Endodermal cell (in vitro differentiated cells): ENCODE measurements around the gene XPO6. TPM values are rescaled to one million over a fixed set of nuclear protein-coding genes. Genes with fewer than 3 reads are reported as not detected.

Source experiments
- DNase-seq: peaks from one replicate; pipeline ENCODE4 v3.0.0-alpha.2; 2017
- H3K27ac ChIP-seq: 2 replicates; pipeline ENCODE4 v1.5.1; 2013; ENCODE audit warnings: mild to moderate bottlenecking, low read depth, low read length, moderate library complexity
- H3K27me3 ChIP-seq: 2 replicates; pipeline ENCODE4 v1.6.1; 2013; ENCODE audit warnings: mild to moderate bottlenecking, low read length, moderate library complexity; ENCODE audit not compliant: insufficient read depth, control insufficient read depth, poor library complexity, severe bottlenecking
- H3K36me3 ChIP-seq: 2 replicates; pipeline ENCODE4 v1.7.0; 2013; ENCODE audit warnings: mild to moderate bottlenecking, low read length, moderate library complexity; ENCODE audit not compliant: control insufficient read depth, insufficient read depth
- H3K4me1 ChIP-seq: one replicate; pipeline ENCODE4 v1.7.0; 2013; ENCODE audit warnings: low read length; ENCODE audit not compliant: control insufficient read depth, insufficient read depth
- H3K4me3 ChIP-seq: 2 replicates; pipeline ENCODE4 v1.5.1; 2013; ENCODE audit warnings: mild to moderate bottlenecking, low read length, moderate library complexity
- H3K9ac ChIP-seq: 2 replicates; pipeline ENCODE4 v1.6.1; 2013; ENCODE audit warnings: mild to moderate bottlenecking, low read length, moderate library complexity; ENCODE audit not compliant: poor library complexity, severe bottlenecking; ENCODE audit errors: extremely low read depth
- H3K9me3 ChIP-seq: 2 replicates; pipeline ENCODE4 v1.6.1; 2013; ENCODE audit warnings: mild to moderate bottlenecking, low read length, moderate library complexity; ENCODE audit not compliant: control insufficient read depth
- H3K27ac Mint-ChIP-seq: 2 replicates; pipeline ENCODE4 v1.8.0; 2020; ENCODE audit warnings: mixed read lengths
- H3K27me3 Mint-ChIP-seq: 2 replicates; pipeline ENCODE4 v1.8.0; 2021; ENCODE audit warnings: mild to moderate bottlenecking, mixed read lengths; ENCODE audit not compliant: insufficient read depth
- H3K36me3 Mint-ChIP-seq: 2 replicates; pipeline ENCODE4 v1.8.0; 2020; ENCODE audit warnings: low read depth, mixed read lengths
- H3K4me1 Mint-ChIP-seq: 2 replicates; pipeline ENCODE4 v1.8.0; 2020; ENCODE audit warnings: mixed read lengths
- H3K4me3 Mint-ChIP-seq: 2 replicates; pipeline ENCODE4 v1.8.0; 2020; ENCODE audit warnings: mild to moderate bottlenecking, moderate library complexity, mixed read lengths
- H3K9me3 Mint-ChIP-seq: 2 replicates; pipeline ENCODE4 v1.8.0; 2020; ENCODE audit warnings: mild to moderate bottlenecking, mixed read lengths
- CTCF ChIP-seq: fragments of 200-600 bp; sonication (generic); conservative IDR thresholded peaks from 2 replicates; pipeline ENCODE4 v1.5.0; 2021; ENCODE audit warnings: antibody characterized with exemption, mild to moderate bottlenecking
- WGBS, 2 experiments: methylation state at CpG; one replicate each; pipeline versions ENCODE4 v1.1.5 to v1.1.7; 2013; ENCODE audit warnings: missing lambda C conversion rate in 2 of 2, mixed read lengths in 1 of 2; ENCODE audit not compliant: insufficient coverage in 1 of 2, insufficient read length in 1 of 2; 5-methylcytosine and 5-hydroxymethylcytosine counted together
- total RNA-seq, 2 donors: library from RNA; stranded (reverse); fragmentation: NEBNext Ultra II Directional in 1 of 2; extraction: Animal tissue kit (Norgen Biotek cat#: 25700) in 1 of 2; gene quantifications; 2 replicates in 1 of 2; 3 replicates in 1 of 2; pipeline ENCODE4 v1.2.1, GENCODE V29; 2021

XPO6 gene
- total RNA-seq, 2 donors from 2014 or later: 84.7 to 92.4 TPM

GRCh38 chr16:28061352-28062101 is 150.2 kb downstream of the XPO6 start:
- Histone ChIP-seq H3K9ac (no peak overlapping the region), H3K9me3 (no peaks in the 10 kb centered on the region), H3K4me1 (no peaks in the 10 kb centered on the region), H3K27ac (no peak overlapping the region), H3K4me3 (no peak overlapping the region), H3K27me3 (peaks cover 74% of the 10 kb centered on the region), H3K36me3 (no peaks in the 10 kb centered on the region)
- TF ChIP-seq CTCF: no peak
- no peak overlapping the region for H3K27ac Mint-ChIP-seq
- H3K36me3 Mint-ChIP-seq: no peaks in the 10 kb centered on the region
- WGBS, 2 experiments: 86 to 87% methylated on average over 8 to 10 of the region's 10 CpGs
- peaks cover 1% of the 10 kb centered on the region for H3K4me1 Mint-ChIP-seq
- peak overlapping the region; percentile 42 for H3K4me3 Mint-ChIP-seq
- DNase-seq: no peak
- H3K9me3 Mint-ChIP-seq: no peaks in the 10 kb centered on the region
- peaks cover 77% of the 10 kb centered on the region for H3K27me3 Mint-ChIP-seq

DNA sequence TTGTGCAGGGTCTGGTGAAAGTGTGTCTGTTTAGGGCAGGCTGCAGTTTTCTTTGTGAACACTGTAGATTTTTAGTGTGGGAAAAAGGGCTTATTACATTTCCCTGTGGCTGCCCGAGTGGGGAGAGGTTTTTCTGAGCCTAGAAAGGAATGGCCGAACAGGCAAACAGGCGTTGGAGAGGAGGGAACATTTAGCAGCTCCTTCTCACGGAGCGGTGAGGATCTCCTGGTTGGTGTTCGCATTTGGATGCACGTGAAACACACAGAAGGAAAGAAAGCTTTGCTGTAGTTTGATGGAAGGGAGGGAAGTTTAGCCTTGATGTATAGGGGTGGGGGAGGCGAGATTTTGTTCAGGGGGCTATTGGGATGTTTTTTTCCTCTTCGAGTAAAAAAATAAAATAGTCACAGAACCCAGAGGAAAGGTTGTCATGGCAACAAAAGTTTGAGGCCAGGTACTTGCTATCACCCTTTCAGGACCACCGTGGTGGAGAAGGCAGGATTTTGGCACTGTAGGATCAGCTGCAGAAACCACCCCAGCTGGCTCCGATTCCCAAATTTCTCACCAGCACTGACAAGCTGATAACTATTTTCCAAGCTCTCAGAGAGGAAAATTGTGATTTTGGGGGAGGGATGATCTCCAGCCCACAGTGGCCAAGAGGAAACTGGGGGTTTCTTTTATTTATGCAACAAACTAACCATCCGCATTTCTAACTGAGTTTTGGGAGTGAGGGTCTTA is 151.8 kb downstream of the XPO6 start:
- Mint-ChIP-seq H3K36me3 (no peaks in the 10 kb centered on the region), H3K4me1 (no peaks in the 10 kb centered on the region), H3K9me3 (no peaks in the 10 kb centered on the region), H3K27me3 (peaks cover 62% of the 10 kb centered on the region), H3K4me3 (no peak overlapping the region), H3K27ac (no peak overlapping the region)
- H3K9me3 ChIP-seq: no peaks in the 10 kb centered on the region
- no peak for TF ChIP-seq CTCF
- no peak overlapping the region for H3K4me3 ChIP-seq
- WGBS, 2 experiments: 73 to 74% methylated on average over 11 to 12 of the region's 12 CpGs
- no peak for DNase-seq
- H3K27me3 ChIP-seq: peaks cover 59% of the 10 kb centered on the region
- H3K36me3 ChIP-seq: no peaks in the 10 kb centered on the region
- H3K4me1 ChIP-seq: no peaks in the 10 kb centered on the region
- H3K27ac ChIP-seq: no peak overlapping the region
- no peak overlapping the region for H3K9ac ChIP-seq

DNA sequence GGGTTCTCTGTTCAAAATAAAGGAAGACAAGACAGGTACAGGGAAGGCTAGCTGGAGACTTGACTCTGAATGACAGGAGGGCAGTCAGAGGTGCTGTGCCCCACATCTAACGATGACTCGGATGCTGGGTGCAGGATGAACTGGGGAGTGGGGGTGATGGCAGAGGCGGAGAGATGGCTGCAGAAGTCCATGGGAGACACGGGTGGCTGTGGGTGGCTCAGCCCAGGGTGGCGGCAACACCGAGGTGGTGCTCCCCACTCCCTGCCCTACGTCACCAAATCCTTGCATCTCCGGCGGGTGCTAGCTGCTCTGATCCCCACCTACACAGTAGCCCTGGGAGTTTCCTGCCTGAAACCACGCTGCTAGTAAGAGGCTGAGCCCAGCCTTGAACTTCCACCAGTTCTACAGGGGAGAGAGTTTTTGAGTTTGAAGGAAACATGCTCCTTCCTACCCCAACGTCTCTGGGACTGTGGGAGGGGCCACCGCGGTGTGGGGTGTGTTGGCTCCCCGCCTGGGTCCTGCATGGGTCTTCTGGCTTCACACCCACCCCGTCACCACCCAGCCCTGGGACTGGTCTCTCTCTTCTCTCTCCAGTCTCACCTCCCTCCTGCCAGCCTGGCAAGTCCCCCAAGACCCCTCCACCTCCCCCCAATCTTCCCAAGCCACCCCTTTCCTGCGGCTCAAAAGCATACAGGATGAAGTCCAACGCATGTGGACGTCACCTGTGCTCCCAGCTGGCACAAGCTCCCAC is 152.8 kb downstream of the XPO6 start:
- Histone ChIP-seq H3K27me3 (peaks cover 49% of the 10 kb centered on the region), H3K4me1 (no peaks in the 10 kb centered on the region), H3K27ac (no peak overlapping the region), H3K4me3 (no peak overlapping the region), H3K36me3 (no peaks in the 10 kb centered on the region), H3K9ac (no peak overlapping the region), H3K9me3 (no peaks in the 10 kb centered on the region)
- Mint-ChIP-seq H3K36me3 (no peaks in the 10 kb centered on the region), H3K4me3 (no peak overlapping the region), H3K4me1 (no peaks in the 10 kb centered on the region), H3K27ac (no peak overlapping the region), H3K9me3 (no peaks in the 10 kb centered on the region), H3K27me3 (peaks cover 52% of the 10 kb centered on the region)
- no peak for TF ChIP-seq CTCF
- DNase-seq: no peak
- 84 to 93% methylated on average over 10 to 18 of the region's 18 CpGs for WGBS, 2 experiments
